SK-N-SH (cell line): ENCODE data around the gene KRTAP4-3. TPM values are rescaled to one million over a fixed set of nuclear protein-coding genes. Genes with fewer than 3 reads are reported as not detected.

Source experiments
- CTCF ChIA-PET: fragments of 300-600, 350-600 bp; formaldehyde crosslinking; extraction: SDS; loops from one replicate; lab custom pipeline; 2021; lab: Yijun Ruan, JAX
- POLR2A ChIA-PET: fragments of 350-600 bp; sonication (Branson Sonifier 250); formaldehyde crosslinking; extraction: SDS; loops from one replicate; lab custom pipeline; 2020; ENCODE audit warnings: antibody characterized with exemption, inconsistent platforms; lab: Yijun Ruan, JAX
- DNase-seq: peaks from one replicate; pipeline ENCODE4 v3.0.0; 2012
- H2AFZ ChIP-seq: fragments of 200-600 bp; sonication (generic); 2 replicates; pipeline ENCODE4 v1.8.1; 2016; ENCODE audit warnings: antibody characterized with exemption, mild to moderate bottlenecking, low read depth
- H3F3A ChIP-seq: fragments of 200-600 bp; sonication (generic); replicated peaks from 2 replicates; pipeline ENCODE3; 2016; ENCODE audit warnings: antibody characterized with exemption, mild to moderate bottlenecking; ENCODE audit not compliant: insufficient read depth
- H3K27ac ChIP-seq, 2 experiments: fragments of 200-500 bp in 1 of 2; fragments of 200-600 bp in 1 of 2; sonication (Bioruptor generic) in 1 of 2; sonication (generic), shearing (Covaris generic) in 1 of 2; 2 replicates each; pipeline versions ENCODE4 v1.5.1 to v1.6.1; 2014 to 2016; ENCODE audit warnings: low read depth in 2 of 2, inconsistent platforms in 1 of 2, low read length in 1 of 2, mild to moderate bottlenecking in 1 of 2, mixed read lengths in 1 of 2
- H3K27me3 ChIP-seq: fragments of 200-600 bp; sonication (generic), shearing (Covaris generic); 2 replicates; pipeline ENCODE4 v1.6.1; 2016; ENCODE audit warnings: mixed run types; ENCODE audit not compliant: insufficient read depth
- H3K36me3 ChIP-seq, 2 experiments: fragments of 200-500 bp in 1 of 2; fragments of 200-600 bp in 1 of 2; sonication (Bioruptor generic) in 1 of 2; sonication (generic) in 1 of 2; replicated peaks in 1 of 2; 2 replicates each; pipeline versions ENCODE3 to v1.5.1; 2014 to 2016; ENCODE audit warnings: low read length in 1 of 2, mild to moderate bottlenecking in 1 of 2; ENCODE audit not compliant: insufficient read depth in 2 of 2, control insufficient read depth in 1 of 2
- H3K4me1 ChIP-seq, 2 experiments: fragments of 200-500 bp in 1 of 2; fragments of 200-600 bp in 1 of 2; sonication (Bioruptor generic) in 1 of 2; sonication (generic), shearing (Covaris generic) in 1 of 2; 2 replicates each; pipeline versions ENCODE4 v1.5.1 to v1.6.1; 2014 to 2016; ENCODE audit warnings: low read depth in 1 of 2, low read length in 1 of 2, mixed run types in 1 of 2; ENCODE audit not compliant: insufficient read depth in 2 of 2, control insufficient read depth in 1 of 2
- H3K4me2 ChIP-seq: fragments of 200-600 bp; sonication (generic), shearing (Covaris generic); 2 replicates; pipeline ENCODE4 v1.6.1; 2017; ENCODE audit warnings: mixed run types
- H3K4me3 ChIP-seq, 2 experiments: fragments of 200-500 bp in 1 of 2; fragments of 200-600 bp in 1 of 2; sonication (Bioruptor generic) in 1 of 2; sonication (generic), shearing (Covaris generic) in 1 of 2; 2 replicates each; pipeline versions ENCODE4 v1.5.1 to v1.8.1; 2014 to 2016; ENCODE audit warnings: low read depth in 2 of 2, inconsistent platforms in 1 of 2, low read length in 1 of 2, mild to moderate bottlenecking in 1 of 2, mixed read lengths in 1 of 2, moderate library complexity in 1 of 2
- H3K79me2 ChIP-seq: fragments of 200-600 bp; sonication (generic); 2 replicates; pipeline ENCODE4 v1.8.1; 2017; ENCODE audit warnings: mild to moderate bottlenecking; ENCODE audit not compliant: insufficient read depth
- H3K9ac ChIP-seq: fragments of 200-600 bp; sonication (generic); 2 replicates; pipeline ENCODE4 v1.6.1; 2017; ENCODE audit warnings: mixed run types
- H3K9me2 ChIP-seq: fragments of 200-600 bp; sonication (generic); 2 replicates; pipeline ENCODE4 v1.6.1; 2017; ENCODE audit warnings: mixed run types
- H3K9me3 ChIP-seq: fragments of 200-600 bp; sonication (generic); 2 replicates; pipeline ENCODE4 v1.6.1; 2017; ENCODE audit warnings: mixed run types, mild to moderate bottlenecking, moderate library complexity
- H4K20me1 ChIP-seq: fragments of 200-600 bp; sonication (generic); 2 replicates; pipeline ENCODE4 v1.6.1; 2017; ENCODE audit warnings: mild to moderate bottlenecking, mixed run types; ENCODE audit not compliant: insufficient read depth
- ELF1 ChIP-seq: IDR thresholded peaks from 2 replicates; pipeline ENCODE4 v1.4.0; 2012
- EZH2phosphoT487 ChIP-seq: fragments of 200-600 bp; sonication (generic); IDR thresholded peaks from 2 replicates; pipeline ENCODE4 v1.6.1; 2017; ENCODE audit warnings: low read depth, mixed run types, mild to moderate bottlenecking, antibody characterized with exemption, moderate library complexity, borderline replicate concordance
- FOXJ3 ChIP-seq: sonication (generic); formaldehyde crosslinking; IDR thresholded peaks from 2 replicates; pipeline ENCODE4 v1.5.1; 2020; ENCODE audit warnings: mild to moderate bottlenecking, missing genetic modification reagents
- GABPA ChIP-seq: IDR thresholded peaks from 2 replicates; pipeline ENCODE4 v1.4.0; 2012; ENCODE audit warnings: low read depth, mild to moderate bottlenecking
- JUND ChIP-seq: IDR thresholded peaks from 2 replicates; pipeline ENCODE4 v1.4.0; 2012
- MAX ChIP-seq: IDR thresholded peaks from 2 replicates; pipeline ENCODE4 v1.4.0; 2012; ENCODE audit warnings: low read depth
- NFIC ChIP-seq: IDR thresholded peaks from 2 replicates; pipeline ENCODE4 v1.4.0; 2012; ENCODE audit warnings: borderline replicate concordance
- RAD21 ChIP-seq: IDR thresholded peaks from 2 replicates; pipeline ENCODE4 v1.6.1; 2012; ENCODE audit warnings: mild to moderate bottlenecking, low read length
- RCOR1 ChIP-seq: fragments of 150-350 bp; IDR thresholded peaks from 2 replicates; pipeline ENCODE4 v1.6.1; 2017; ENCODE audit warnings: antibody characterized with exemption, low read length
- REST ChIP-seq: IDR thresholded peaks from 2 replicates; pipeline ENCODE4 v1.6.1; 2012; ENCODE audit warnings: mild to moderate bottlenecking, low read depth, low read length, moderate library complexity
- RXRA ChIP-seq: IDR thresholded peaks from 2 replicates; pipeline ENCODE4 v1.4.0; 2012; ENCODE audit warnings: low read depth, mild to moderate bottlenecking, borderline replicate concordance
- SIN3A ChIP-seq: IDR thresholded peaks from 2 replicates; pipeline ENCODE4 v1.6.1; 2012; ENCODE audit warnings: low read depth, mild to moderate bottlenecking, low read length, moderate library complexity, borderline replicate concordance
- SMC3 ChIP-seq: IDR thresholded peaks from 2 replicates; pipeline ENCODE4 v1.6.1; 2012; ENCODE audit warnings: low read depth, low read length, improper control_type of control experiment
- TEAD4 ChIP-seq: IDR thresholded peaks from 2 replicates; pipeline ENCODE4 v1.4.0; 2012; ENCODE audit warnings: mild to moderate bottlenecking, borderline replicate concordance; ENCODE audit not compliant: insufficient read depth
- WGBS: methylation state at CpG from one replicate; pipeline ENCODE4 v1.1.6; 2017; ENCODE audit warnings: low lambda C conversion rate; 5-methylcytosine and 5-hydroxymethylcytosine counted together
- polyA plus RNA-seq, 3 experiments: library from polyadenylated mRNA; depleted of rRNA; stranded (reverse); fragments of >200 nt; gene quantifications; 2 replicates each; pipeline ENCODE4 v1.2.3, GENCODE V29; 2012
- TF ChIP-seq, protein P1 (sequence below): IDR thresholded peaks from 2 replicates; pipeline ENCODE4 v1.4.0; 2012; ENCODE audit warnings: low read depth, borderline replicate concordance
- TF ChIP-seq, protein P2 (sequence below): fragments of 150-350 bp; IDR thresholded peaks from 2 replicates; pipeline ENCODE4 v1.6.1; 2016; ENCODE audit warnings: mild to moderate bottlenecking, low read depth, low read length
- TF ChIP-seq, protein P3 (sequence below): fragments of 150-350 bp; IDR thresholded peaks from 2 replicates; pipeline ENCODE4 v1.6.1; 2017; ENCODE audit warnings: antibody characterized with exemption, low read length, low read depth, borderline replicate concordance

KRTAP4-3 gene
- polyA plus RNA-seq, 1 of the 3 experiments (the other 2 are of a cell fraction) = not detected

- Histone ChIP-seq H3K27ac (no peak overlapping the region), H3K9me3 (no peaks in the 10 kb centered on the region), H3K27me3 (peaks cover 40% of the 10 kb centered on the region), H2AFZ (no peak overlapping the region), H3K9ac (no peak overlapping the region), H3K4me3 (no peak overlapping the region), H4K20me1 (no peaks in the 10 kb centered on the region), H3K4me1 (no peaks in the 10 kb centered on the region), H3K36me3 (no peaks in the 10 kb centered on the region), H3K79me2 (no peaks in the 10 kb centered on the region), H3K9me2 (no peaks in the 10 kb centered on the region), H3K4me2 (no peak overlapping the region), H3F3A (no peaks in the 10 kb centered on the region)
- TF ChIP-seq RCOR1 (no peak), EZH2phosphoT487 (0 out of 2 replicates have a peak, but pooled peaks have one; percentile 2)
- POLR2A ChIA-PET = no interaction called here
- no peak for DNase-seq
- CTCF ChIA-PET = interaction anchor here (1.2 kb wide), 1 partner anchor 51 kb away, joined by 5 read pairs; no protein-coding TSS in a partner anchor
- WGBS = 8% methylated on average over 3 of the region's 3 CpGs
Measured at GRCh38 chr17:41176744-41177387, 8.8 kb upstream of the KRTAP4-3 start.

DNA sequence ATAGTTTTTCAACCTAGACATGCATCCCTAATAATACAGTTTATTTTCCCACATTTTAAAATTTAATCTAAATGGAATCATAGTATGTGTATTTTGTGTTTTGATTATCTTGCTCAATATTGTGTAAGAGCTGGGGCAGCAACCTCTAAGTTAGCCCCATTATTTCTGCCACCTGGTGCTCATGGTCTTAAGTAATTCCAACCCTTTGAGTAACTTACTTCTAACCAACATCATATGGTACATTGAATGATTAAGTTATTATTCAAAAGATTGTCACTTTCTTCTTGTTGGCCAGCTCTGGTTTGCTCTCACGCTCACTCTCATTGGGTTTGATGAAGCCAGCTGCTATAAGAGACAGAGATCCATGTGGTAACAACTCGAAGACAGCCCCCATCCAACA is 3.9 kb upstream of the KRTAP4-3 start:
- Histone ChIP-seq H3K27ac (no peak overlapping the region), H3F3A (no peaks in the 10 kb centered on the region), H3K9ac (no peak overlapping the region), H3K4me1 (no peaks in the 10 kb centered on the region), H4K20me1 (no peaks in the 10 kb centered on the region), H3K4me2 (no peak overlapping the region), H3K9me2 (no peaks in the 10 kb centered on the region), H3K9me3 (no peaks in the 10 kb centered on the region), H3K79me2 (no peaks in the 10 kb centered on the region)
- POLR2A ChIA-PET = no interaction called here
- DNase-seq = no peak
- TF ChIP-seq, protein P1, sequence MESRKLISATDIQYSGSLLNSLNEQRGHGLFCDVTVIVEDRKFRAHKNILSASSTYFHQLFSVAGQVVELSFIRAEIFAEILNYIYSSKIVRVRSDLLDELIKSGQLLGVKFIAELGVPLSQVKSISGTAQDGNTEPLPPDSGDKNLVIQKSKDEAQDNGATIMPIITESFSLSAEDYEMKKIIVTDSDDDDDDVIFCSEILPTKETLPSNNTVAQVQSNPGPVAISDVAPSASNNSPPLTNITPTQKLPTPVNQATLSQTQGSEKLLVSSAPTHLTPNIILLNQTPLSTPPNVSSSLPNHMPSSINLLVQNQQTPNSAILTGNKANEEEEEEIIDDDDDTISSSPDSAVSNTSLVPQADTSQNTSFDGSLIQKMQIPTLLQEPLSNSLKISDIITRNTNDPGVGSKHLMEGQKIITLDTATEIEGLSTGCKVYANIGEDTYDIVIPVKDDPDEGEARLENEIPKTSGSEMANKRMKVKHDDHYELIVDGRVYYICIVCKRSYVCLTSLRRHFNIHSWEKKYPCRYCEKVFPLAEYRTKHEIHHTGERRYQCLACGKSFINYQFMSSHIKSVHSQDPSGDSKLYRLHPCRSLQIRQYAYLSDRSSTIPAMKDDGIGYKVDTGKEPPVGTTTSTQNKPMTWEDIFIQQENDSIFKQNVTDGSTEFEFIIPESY = no peak
- TF ChIP-seq MAX = no peak
- no peak for TF ChIP-seq SIN3A
- TF ChIP-seq, protein P2, sequence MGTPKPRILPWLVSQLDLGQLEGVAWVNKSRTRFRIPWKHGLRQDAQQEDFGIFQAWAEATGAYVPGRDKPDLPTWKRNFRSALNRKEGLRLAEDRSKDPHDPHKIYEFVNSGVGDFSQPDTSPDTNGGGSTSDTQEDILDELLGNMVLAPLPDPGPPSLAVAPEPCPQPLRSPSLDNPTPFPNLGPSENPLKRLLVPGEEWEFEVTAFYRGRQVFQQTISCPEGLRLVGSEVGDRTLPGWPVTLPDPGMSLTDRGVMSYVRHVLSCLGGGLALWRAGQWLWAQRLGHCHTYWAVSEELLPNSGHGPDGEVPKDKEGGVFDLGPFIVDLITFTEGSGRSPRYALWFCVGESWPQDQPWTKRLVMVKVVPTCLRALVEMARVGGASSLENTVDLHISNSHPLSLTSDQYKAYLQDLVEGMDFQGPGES = no peak
- TF ChIP-seq SMC3 = no peak
- no peak for TF ChIP-seq RCOR1
- TF ChIP-seq TEAD4 = no peak
- no peak for TF ChIP-seq GABPA
- TF ChIP-seq ELF1 = no peak
- no peak for TF ChIP-seq JUND
- no peak for TF ChIP-seq RXRA
- no peak for TF ChIP-seq REST
- TF ChIP-seq RAD21 = no peak
- no peak for TF ChIP-seq EZH2phosphoT487
- TF ChIP-seq NFIC = no peak
- TF ChIP-seq, protein P3, sequence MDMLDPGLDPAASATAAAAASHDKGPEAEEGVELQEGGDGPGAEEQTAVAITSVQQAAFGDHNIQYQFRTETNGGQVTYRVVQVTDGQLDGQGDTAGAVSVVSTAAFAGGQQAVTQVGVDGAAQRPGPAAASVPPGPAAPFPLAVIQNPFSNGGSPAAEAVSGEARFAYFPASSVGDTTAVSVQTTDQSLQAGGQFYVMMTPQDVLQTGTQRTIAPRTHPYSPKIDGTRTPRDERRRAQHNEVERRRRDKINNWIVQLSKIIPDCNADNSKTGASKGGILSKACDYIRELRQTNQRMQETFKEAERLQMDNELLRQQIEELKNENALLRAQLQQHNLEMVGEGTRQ = no peak
- TF ChIP-seq FOXJ3 (CRISPR knock-in tag) = no peak
- TF ChIP-seq, all 33 proteins: peak for 0
- Histone ChIP-seq H3K27me3 (peaks cover 54% of the 10 kb centered on the region), H3K36me3 (no peaks in the 10 kb centered on the region), H2AFZ (no peak overlapping the region), H3K4me3 (no peak overlapping the region)
- WGBS = 15% methylated on average over 2 of the region's 2 CpGs
- CTCF ChIA-PET = no interaction called here
